ENCODE results near the gene DGKG. TPM values are rescaled to one million over a fixed set of nuclear protein-coding genes. Genes with fewer than 3 reads are reported as not detected.

DGKG gene
- total and polyA plus RNA-seq, 4 donors: 0.84 to 7.8 (median 1.7) TPM

DNA sequence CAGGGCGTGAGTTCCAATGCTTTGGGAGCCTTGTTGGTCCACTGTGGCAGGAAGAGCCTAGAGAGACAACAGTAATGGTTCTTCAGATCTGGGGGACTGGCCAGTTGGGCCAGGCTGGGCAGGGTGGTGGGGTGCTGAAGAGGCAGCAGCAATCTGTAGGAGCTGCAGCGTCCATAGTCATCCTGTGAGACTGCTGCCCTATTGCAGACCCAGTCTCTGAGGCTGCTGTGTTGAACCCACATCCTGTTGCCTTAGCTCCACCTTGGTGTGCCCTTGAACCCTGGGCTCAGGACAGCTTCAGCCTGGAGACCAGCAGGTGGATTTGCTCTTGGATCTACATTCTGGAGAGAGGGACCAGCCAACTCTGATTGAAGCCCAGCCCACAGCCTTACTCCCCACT, 229.5 kb downstream of the DGKG start:
- no peak overlapping the region for H3K9ac ChIP-seq (ENCODE audit: low read depth in 1 of 2, low read length in 2 of 2)
- no peak overlapping the region for H3K4me3 ChIP-seq (ENCODE audit: low read depth in 1 of 3, low read length in 3 of 3)
- no peak overlapping the region for H3K27ac ChIP-seq (ENCODE audit: low read depth in 1 of 2, low read length in 2 of 2)
- no peak for DNase-seq (ENCODE audit: low spot score)
- TF ChIP-seq HNF4G (IDR thresholded peaks at IDR 0.05) (no peak), NR2F2 (IDR thresholded peaks at IDR 0.05) (no peak), RAD21 (IDR thresholded peaks at IDR 0.05) (no peak), GABPA (IDR thresholded peaks at IDR 0.05 in 1 of 2, conservative IDR thresholded peaks at IDR 0.05 in 1 of 2) (no peak), FOXA1 (IDR thresholded peaks at IDR 0.05) (no peak), RXRA (IDR thresholded peaks at IDR 0.05) (no peak)
- H3K4me1 ChIP-seq (ENCODE audit: control insufficient read depth in 4 of 4, insufficient read depth in 4 of 4, low read length in 3 of 4): no peaks in the 10 kb centered on the region
- H3K36me3 ChIP-seq (ENCODE audit: control insufficient read depth in 4 of 4, insufficient read depth in 3 of 4, low read depth in 1 of 4, low read length in 3 of 4): no peaks in the 10 kb centered on the region
- no peaks in the 10 kb centered on the region for H3K9me3 ChIP-seq (ENCODE audit: control insufficient read depth in 4 of 4, low read length in 3 of 4)
- WGBS: 96% methylated on average over 2 of the region's 2 CpGs
- no peaks in the 10 kb centered on the region for H3K27me3 ChIP-seq (ENCODE audit: control insufficient read depth in 4 of 4, insufficient read depth in 4 of 4, low read length in 3 of 4)

GRCh38 chr3:186129206-186129605, 232.8 kb downstream of the DGKG start:
- no peak overlapping the region for H3K9ac ChIP-seq (ENCODE audit: low read depth in 1 of 2, low read length in 2 of 2)
- no peaks in the 10 kb centered on the region for H3K9me3 ChIP-seq (ENCODE audit: control insufficient read depth in 4 of 4, low read length in 3 of 4)
- WGBS: 89% methylated on average over 4 of the region's 4 CpGs
- H3K4me1 ChIP-seq (ENCODE audit: control insufficient read depth in 4 of 4, insufficient read depth in 4 of 4, low read length in 3 of 4): no peaks in the 10 kb centered on the region
- TF ChIP-seq GABPA (IDR thresholded peaks at IDR 0.05 in 1 of 2, conservative IDR thresholded peaks at IDR 0.05 in 1 of 2) (no peak), RAD21 (IDR thresholded peaks at IDR 0.05) (no peak), JUND (IDR thresholded peaks at IDR 0.05) (no peak), HNF4G (IDR thresholded peaks at IDR 0.05) (no peak), FOXA2 (IDR thresholded peaks at IDR 0.05) (no peak), HNF4A (conservative IDR thresholded peaks at IDR 0.05) (no peak), FOXA1 (IDR thresholded peaks at IDR 0.05) (no peak), REST (IDR thresholded peaks at IDR 0.05) (no peak), ZBTB33 (IDR thresholded peaks at IDR 0.05) (no peak), RXRA (IDR thresholded peaks at IDR 0.05) (no peak), TAF1 (conservative IDR thresholded peaks at IDR 0.05) (no peak), YY1 (IDR thresholded peaks at IDR 0.05) (no peak), NR2F2 (IDR thresholded peaks at IDR 0.05) (no peak), EGR1 (IDR thresholded peaks at IDR 0.05; ENCODE audit: low read depth in 2 of 2) (no peak), SP1 (IDR thresholded peaks at IDR 0.05) (no peak)
- TF ChIP-seq, protein P1, sequence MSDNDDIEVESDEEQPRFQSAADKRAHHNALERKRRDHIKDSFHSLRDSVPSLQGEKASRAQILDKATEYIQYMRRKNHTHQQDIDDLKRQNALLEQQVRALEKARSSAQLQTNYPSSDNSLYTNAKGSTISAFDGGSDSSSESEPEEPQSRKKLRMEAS (IDR thresholded peaks at IDR 0.05): no peak
- TF ChIP-seq, protein P2, sequence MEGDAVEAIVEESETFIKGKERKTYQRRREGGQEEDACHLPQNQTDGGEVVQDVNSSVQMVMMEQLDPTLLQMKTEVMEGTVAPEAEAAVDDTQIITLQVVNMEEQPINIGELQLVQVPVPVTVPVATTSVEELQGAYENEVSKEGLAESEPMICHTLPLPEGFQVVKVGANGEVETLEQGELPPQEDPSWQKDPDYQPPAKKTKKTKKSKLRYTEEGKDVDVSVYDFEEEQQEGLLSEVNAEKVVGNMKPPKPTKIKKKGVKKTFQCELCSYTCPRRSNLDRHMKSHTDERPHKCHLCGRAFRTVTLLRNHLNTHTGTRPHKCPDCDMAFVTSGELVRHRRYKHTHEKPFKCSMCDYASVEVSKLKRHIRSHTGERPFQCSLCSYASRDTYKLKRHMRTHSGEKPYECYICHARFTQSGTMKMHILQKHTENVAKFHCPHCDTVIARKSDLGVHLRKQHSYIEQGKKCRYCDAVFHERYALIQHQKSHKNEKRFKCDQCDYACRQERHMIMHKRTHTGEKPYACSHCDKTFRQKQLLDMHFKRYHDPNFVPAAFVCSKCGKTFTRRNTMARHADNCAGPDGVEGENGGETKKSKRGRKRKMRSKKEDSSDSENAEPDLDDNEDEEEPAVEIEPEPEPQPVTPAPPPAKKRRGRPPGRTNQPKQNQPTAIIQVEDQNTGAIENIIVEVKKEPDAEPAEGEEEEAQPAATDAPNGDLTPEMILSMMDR (IDR thresholded peaks at IDR 0.05; ENCODE audit: low read depth, low read length, missing input control): no peak
- TF ChIP-seq, protein P3, sequence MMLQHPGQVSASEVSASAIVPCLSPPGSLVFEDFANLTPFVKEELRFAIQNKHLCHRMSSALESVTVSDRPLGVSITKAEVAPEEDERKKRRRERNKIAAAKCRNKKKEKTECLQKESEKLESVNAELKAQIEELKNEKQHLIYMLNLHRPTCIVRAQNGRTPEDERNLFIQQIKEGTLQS (IDR thresholded peaks at IDR 0.05): no peak
- DNase-seq (ENCODE audit: low spot score): no peak
- H3K36me3 ChIP-seq (ENCODE audit: control insufficient read depth in 4 of 4, insufficient read depth in 3 of 4, low read depth in 1 of 4, low read length in 3 of 4): no peaks in the 10 kb centered on the region
- no peaks in the 10 kb centered on the region for H3K27me3 ChIP-seq (ENCODE audit: control insufficient read depth in 4 of 4, insufficient read depth in 4 of 4, low read length in 3 of 4)
- H3K27ac ChIP-seq (ENCODE audit: low read depth in 1 of 2, low read length in 2 of 2): no peak overlapping the region
- H3K4me3 ChIP-seq (ENCODE audit: low read depth in 1 of 3, low read length in 3 of 3): no peak overlapping the region

Data from liver (tissue), 9 donors.